DMS53 treated with DMSO at 0.1 percent for 48 hours (cell line): ENCODE data around the gene ARID5B.

Source experiments
- DNase-seq: peaks from one replicate; lab custom pipeline; 2025; ENCODE audit not compliant: unreplicated experiment; lab: John Stamatoyannopoulos, UW

Gene ARID5B

GRCh38 chr10:62047228-62047892 lies 145.9 kb downstream of the ARID5B start:
- DNase-seq = no peak

GRCh38 chr10:62047960-62048383 lies 146.5 kb downstream of the ARID5B start:
- DNase-seq = no peak

- DNase-seq = no peak
These were observed 147.0 kb downstream of the ARID5B start for GRCh38 chr10:62048470-62048869.

- peak; percentile 79 for DNase-seq
These were observed 147.6 kb downstream of the ARID5B start for GRCh38 chr10:62048919-62049623.

- DNase-seq = no peak
These were observed 148.3 kb downstream of the ARID5B start for GRCh38 chr10:62049624-62050345.

GRCh38 chr10:62050346-62050892 lies 148.9 kb downstream of the ARID5B start:
- DNase-seq = no peak

- no peak for DNase-seq
These were observed 149.5 kb downstream of the ARID5B start for GRCh38 chr10:62050893-62051433.

GRCh38 chr10:62052276-62052675 lies 150.8 kb downstream of the ARID5B start:
- DNase-seq = no peak

GRCh38 chr10:62053860-62054259 lies 152.4 kb downstream of the ARID5B start:
- DNase-seq = no peak

GRCh38 chr10:62054408-62054807 lies 152.9 kb downstream of the ARID5B start:
- DNase-seq = no peak

GRCh38 chr10:62054830-62055229 lies 153.3 kb downstream of the ARID5B start:
- no peak for DNase-seq

- no peak for DNase-seq
These were observed 154.7 kb downstream of the ARID5B start for GRCh38 chr10:62056219-62056618.

- no peak for DNase-seq
These were observed 155.2 kb downstream of the ARID5B start for GRCh38 chr10:62056698-62057097.

- DNase-seq = no peak
These were observed 155.9 kb downstream of the ARID5B start for GRCh38 chr10:62057359-62057758.

- no peak for DNase-seq
These were observed 156.4 kb downstream of the ARID5B start for GRCh38 chr10:62057850-62058249.

GRCh38 chr10:62058476-62058875 lies 157.0 kb downstream of the ARID5B start:
- DNase-seq = no peak

- DNase-seq = no peak
These were observed 157.4 kb downstream of the ARID5B start for GRCh38 chr10:62058896-62059216.

- no peak for DNase-seq
These were observed 157.9 kb downstream of the ARID5B start for GRCh38 chr10:62059217-62059920.

- no peak for DNase-seq
These were observed 160.5 kb downstream of the ARID5B start for GRCh38 chr10:62062028-62062427.

- no peak for DNase-seq
These were observed 161.4 kb downstream of the ARID5B start for GRCh38 chr10:62062752-62063512.
